GM19043 (cell line): ENCODE results near the gene LRRC1.
"Not testable (repeated sequence)": the region's sequence is repeated elsewhere in the genome, so short reads cannot be mapped to it uniquely, and the experiment has no call there.

Experiments
- ATAC-seq: cut with Tn5 transposase; IDR thresholded peaks from one replicate; pipeline ENCODE4 v1.9.1; 2021; ENCODE audit warnings: low read depth; ENCODE audit not compliant: unreplicated experiment

The LRRC1 gene

DNA sequence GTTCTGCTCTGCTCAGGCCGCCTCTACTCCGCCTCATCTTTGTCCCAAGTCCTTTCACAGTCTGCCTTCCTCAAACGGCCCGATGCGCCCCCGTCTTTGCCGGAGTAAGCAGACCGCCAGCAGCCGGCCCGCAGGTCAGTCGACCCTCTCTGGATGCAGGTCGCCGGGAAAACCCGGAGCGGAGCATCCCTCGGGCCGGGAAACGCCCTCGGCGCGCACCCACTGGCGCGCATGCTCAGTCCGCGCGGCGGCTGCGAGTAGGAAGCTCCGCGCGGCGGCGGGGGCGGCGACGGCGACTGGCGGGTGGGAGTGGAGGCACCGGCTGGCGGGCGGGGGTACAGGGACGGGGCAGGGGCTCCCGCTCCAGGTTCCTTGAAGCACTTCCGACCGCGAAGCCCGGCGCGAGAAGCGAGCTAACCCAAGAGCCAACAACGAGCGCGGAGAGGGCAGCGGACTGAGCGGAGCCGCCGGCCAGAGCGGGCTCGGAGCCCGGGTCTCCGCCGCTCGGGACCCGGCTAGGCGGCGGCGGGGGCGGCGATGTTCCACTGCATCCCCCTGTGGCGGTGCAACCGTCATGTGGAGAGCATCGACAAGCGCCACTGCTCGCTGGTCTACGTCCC is at the start of gene LRRC1:
LRRC1 (plus strand) TSS at position 286 of the 620 bp plus-strand sequence; CDS start at position 538, 252 bp downstream.
- ATAC-seq = peak; percentile 55

DNA sequence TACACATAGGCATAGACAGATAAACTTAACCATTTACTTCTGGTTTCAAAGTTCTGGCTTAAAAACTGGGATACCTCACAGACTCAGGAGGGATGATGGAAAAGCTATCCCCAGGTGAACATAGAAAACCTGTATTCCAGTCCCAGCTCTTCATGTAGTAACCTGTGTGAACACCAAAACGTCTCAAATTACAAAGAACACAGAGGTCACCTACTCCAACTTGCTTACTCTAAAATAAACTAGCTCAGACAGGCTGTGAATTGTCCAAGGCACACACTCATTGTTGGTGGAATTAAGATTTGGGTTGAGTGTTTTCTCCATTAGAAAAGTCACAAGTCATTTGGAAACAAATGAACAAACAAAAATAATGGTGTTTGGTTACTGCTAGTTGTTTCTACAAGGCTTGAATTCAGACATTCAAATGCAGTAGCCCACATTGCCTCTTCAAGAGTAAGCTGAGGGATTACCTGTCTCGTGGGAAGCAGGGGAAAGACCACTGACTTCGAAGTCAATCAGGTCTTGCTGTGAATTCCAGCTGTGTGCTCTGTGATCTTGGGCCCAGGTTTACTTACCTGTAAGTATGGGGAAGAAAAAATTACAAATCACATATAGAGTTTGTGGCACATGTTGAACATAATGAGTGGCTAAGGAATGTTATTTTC is 48.2 kb upstream of the LRRC1 start:
- ATAC-seq = no peak

GRCh38 chr6:53750052-53750650 is 44.7 kb upstream of the LRRC1 start:
- ATAC-seq = no peak

GRCh38 chr6:53751417-53751816 is 43.4 kb upstream of the LRRC1 start:
- ATAC-seq = no peak

DNA sequence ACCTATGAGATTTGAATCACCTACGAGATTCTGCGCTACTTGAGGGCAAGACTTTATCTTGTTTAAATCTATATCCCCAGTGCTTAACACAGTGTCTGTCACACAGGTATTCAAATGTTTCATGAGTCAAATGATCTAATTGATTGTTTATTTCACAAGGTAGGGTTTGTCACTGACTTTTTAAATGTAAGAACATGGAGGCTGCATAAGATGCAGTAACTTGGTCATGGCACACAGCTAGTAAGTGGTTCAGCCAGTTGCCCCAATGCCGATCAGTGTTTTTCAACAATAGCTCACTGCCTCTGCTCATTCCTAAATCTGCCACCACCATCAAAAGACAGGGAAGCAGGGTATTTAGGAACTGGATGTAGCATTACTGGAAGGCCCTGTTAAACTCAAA is 42.4 kb upstream of the LRRC1 start:
- no peak for ATAC-seq

- no peak for ATAC-seq
Observed at GRCh38 chr6:53752856-53753255, 41.9 kb upstream of the LRRC1 start.

GRCh38 chr6:53754330-53754729 is 40.5 kb upstream of the LRRC1 start:
- no peak for ATAC-seq

- no peak for ATAC-seq
Observed at GRCh38 chr6:53756396-53756795, 38.4 kb upstream of the LRRC1 start.

- ATAC-seq = no peak
Observed at GRCh38 chr6:53758496-53758895, 36.3 kb upstream of the LRRC1 start.

DNA sequence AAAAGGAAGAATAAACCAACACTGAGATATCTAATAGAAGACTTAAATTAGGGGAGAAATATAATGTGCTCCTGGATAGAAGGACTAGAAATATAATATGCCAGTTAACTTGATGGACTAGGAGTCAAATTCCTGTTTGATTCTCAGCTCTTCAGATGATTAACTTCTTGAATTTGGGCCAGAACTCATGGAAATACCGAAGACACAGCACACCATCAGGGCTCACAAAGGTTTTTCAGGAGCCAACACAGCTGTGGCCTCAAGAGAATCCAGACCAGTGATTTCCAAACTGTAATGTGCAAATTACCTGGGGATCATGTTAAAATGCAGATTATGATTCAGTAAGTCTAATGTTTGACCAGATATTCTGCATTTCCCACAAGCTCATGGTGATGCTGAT is 33.8 kb upstream of the LRRC1 start:
- ATAC-seq = no peak

DNA sequence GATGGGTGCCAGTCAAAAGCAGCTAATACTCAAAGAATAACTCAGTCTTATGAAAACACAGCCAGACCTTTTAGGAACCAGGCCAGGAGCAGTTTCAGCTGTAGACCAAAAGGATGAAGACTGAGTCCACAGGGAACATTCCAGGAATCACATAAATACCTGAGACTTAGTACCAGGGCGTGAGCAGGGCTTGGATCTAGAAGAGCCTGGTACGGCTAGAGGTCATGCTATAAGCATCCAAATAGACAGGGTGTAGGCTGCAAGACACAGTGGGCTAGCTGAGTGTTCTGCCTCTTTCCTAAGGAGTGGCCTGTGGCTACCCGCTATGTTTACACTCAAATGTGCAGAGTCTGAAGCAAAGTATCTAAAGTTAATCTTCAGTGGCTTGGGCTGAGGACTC is 29.5 kb upstream of the LRRC1 start:
- no peak for ATAC-seq

DNA sequence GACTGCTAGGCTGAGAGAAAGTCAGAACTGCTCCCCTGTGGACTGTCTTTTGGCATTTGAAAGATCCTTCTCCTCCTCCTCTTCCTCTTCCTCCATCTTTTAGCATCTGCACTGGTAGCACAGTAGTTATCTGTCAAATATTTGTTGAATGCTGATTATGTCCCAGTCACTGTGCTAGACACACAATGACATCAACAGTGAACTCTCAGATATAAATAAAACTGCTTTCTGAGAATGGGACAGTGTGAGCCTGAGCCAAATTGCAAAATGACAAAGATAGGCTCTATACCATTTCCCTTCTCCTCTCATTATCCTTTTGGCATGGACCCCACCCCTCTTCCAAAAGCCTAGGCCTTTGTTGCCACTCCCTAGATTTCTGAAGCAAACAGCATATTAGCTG is 27.9 kb upstream of the LRRC1 start:
- ATAC-seq = no peak

DNA sequence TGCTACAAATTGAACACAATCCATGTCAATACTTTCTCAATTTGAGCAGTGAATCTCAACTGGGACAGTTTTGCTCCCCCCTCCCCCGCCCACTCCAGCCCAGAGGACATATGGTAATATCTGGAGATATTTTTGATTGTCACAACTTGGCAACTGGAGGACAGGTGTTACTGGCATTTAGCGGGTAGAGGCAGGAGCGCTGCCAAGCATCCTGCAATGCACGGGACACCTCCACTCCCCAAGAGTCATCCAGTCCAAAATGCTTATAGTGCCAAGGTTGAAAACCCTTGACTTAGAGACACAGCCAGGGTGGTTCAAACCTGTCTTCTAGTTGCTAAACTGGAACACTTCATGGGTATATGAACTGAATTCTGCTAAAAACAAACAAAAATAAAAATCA is 26.9 kb upstream of the LRRC1 start:
- no peak for ATAC-seq

- no peak for ATAC-seq
Observed at GRCh38 chr6:53768636-53769035, 26.2 kb upstream of the LRRC1 start.

DNA sequence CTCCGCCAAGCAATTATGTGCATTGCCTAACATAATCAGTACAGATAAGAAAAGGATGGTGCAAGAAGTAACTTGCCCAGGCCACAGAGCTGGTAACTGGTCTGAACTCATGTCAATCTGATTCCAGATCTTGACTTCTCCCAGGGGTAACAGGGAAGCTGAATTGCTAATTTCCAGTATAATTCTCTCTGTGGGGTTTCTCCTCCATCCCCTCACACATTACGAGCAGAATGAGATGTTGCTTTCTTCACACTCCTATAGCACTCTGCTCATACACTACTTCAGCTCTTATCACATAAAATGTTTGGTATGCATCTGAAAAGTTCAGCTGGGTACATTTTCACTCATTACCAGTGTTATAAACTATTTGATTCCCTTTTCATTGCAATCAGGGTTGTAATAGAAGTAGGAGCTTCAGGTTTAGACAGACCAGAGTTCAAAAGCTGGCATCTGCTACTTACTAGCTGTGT is 24.0 kb upstream of the LRRC1 start:
- no peak for ATAC-seq

DNA sequence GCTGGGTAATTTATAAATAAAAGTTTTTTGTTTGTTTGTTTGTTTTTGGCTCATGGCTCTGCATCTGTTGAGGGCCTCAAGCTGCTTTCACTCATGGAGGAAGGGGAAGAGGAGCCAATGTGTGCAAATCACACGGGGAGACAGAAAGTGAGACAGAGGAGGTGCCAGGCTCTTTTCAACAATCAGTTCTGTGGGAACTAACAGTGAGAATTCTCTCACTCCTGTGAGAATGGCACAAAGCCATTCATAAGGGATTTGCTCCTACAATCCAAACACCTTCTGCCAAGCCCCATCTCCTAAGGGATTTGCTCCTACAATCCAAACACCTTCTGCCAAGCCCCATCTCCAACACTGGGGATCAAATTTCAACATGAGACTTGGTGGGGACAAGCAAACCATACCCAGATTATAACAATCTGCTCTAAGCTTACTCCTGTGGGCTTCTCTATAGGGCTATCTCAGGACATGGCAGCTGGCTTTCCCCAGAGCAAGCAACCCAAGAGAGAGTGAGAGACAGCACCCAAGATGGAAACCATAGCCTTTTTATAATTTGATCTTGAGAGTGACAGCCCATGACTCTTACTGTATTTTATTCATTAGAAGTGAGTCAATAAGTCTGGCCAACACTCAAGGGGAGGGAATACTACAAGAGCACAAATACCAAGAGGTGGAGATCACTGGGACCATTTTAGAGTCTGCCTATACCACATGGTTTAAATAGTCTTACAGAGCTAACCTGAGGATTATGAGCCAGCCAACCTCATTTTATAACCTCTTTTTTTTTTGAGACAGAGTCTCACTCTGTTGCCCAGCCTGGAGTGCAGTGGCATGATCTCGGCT is 22.8 kb upstream of the LRRC1 start:
- ATAC-seq = no peak

- no peak for ATAC-seq
Observed at GRCh38 chr6:53773044-53773696, 21.6 kb upstream of the LRRC1 start.

DNA sequence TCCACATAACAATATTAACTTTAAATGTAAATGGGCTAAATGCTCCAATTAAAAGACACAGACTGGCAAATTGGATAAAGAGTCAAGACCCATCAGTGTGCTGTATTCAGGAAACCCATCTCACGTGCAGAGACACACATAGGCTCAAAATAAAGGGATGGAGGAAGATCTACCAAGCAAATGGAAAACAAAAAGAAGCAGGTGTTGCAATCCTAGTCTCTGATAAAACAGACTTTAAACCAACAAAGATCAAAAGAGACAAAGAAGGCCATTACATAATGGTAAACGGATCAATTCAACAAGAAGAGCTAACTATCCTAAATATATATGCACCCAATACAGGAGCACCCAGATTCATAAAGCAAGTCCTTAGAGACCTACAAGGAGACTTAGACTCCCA is 18.7 kb upstream of the LRRC1 start:
- not testable (repeated sequence) for ATAC-seq

DNA sequence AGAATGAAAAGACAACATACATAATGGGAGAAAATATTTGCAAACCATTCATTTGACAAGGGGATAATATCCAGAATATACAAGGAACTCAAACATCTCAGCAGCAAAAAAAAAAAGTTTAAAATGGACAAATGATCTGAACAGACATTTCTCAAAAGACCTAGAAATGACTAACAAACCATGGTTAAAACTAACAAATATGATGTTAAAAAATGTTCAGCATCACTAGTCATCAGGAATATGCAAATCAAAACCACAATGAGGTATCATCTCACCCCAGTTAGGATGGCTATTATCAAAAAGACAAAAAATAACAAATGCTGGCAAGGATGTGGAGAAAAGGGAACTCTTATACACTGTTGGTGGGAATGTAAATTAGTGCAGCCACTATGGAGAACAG is 9.8 kb upstream of the LRRC1 start:
- not testable (repeated sequence) for ATAC-seq

DNA sequence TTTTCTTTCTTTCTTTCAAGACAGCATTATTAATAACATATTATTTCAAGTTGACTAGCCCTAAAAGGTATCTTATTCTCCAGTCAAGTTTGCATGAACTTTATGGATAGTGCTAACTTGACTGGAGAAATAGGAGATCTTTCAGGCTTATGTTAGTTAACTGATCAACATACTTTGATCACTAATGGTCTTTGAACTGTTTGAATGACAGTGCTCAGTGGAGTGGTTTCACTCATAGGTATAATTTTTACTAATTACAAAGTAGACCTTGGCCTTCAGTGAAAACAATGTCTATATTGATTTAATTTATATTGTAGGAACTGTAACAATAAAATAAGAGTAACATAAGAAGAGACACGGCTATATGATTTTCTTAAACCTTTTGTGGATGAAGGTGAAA is 8.0 kb upstream of the LRRC1 start:
- ATAC-seq = no peak

GRCh38 chr6:53790886-53791285 is 3.9 kb upstream of the LRRC1 start:
- ATAC-seq = no peak
